ENCODE data around the gene POU2AF1.

GRCh38 chr11:111303461-111303860 is 75.6 kb downstream of the POU2AF1 start:
- TF ChIP-seq CTCF (IDR thresholded peaks at IDR 0.05): no peak
- TF ChIP-seq POLR2A (IDR thresholded peaks at IDR 0.05): no peak
- TF ChIP-seq EP300 (IDR thresholded peaks at IDR 0.05; ENCODE audit: low read depth): no peak
